Kidney epithelial cell (primary cell): Measurements from ENCODE around the gene PIP4P1. TPM values are rescaled to one million over a fixed set of nuclear protein-coding genes. Genes with fewer than 3 reads are reported as not detected.

Source experiments
- DNase-seq: peaks from one replicate; pipeline ENCODE4 v3.0.0-alpha.2; 2010; ENCODE audit warnings: low read depth
- H3K27me3 ChIP-seq: 2 replicates; pipeline ENCODE4 v1.6.0; 2011; ENCODE audit warnings: low read length; ENCODE audit not compliant: control insufficient read depth, insufficient read depth
- H3K36me3 ChIP-seq: 2 replicates; pipeline ENCODE4 v1.5.1; 2011; ENCODE audit warnings: low read length; ENCODE audit not compliant: control insufficient read depth, insufficient read depth
- H3K4me3 ChIP-seq: 2 replicates; pipeline ENCODE4 v1.5.1; 2011; ENCODE audit warnings: low read depth, mild to moderate bottlenecking, control low read depth, low read length
- CTCF ChIP-seq: IDR thresholded peaks from 2 replicates; pipeline ENCODE4 v1.5.1; 2011; ENCODE audit warnings: mild to moderate bottlenecking, moderate library complexity, low read length, control low read depth, inconsistent platforms; ENCODE audit not compliant: insufficient read depth, poor library complexity, severe bottlenecking
- total RNA-seq: library from RNA; depleted of rRNA; stranded (reverse); fragments of >200 nt; gene quantifications from 2 replicates; pipeline ENCODE4 v1.2.3, GENCODE V29; 2015

PIP4P1 gene
- total RNA-seq, 1 donor from 2014 or later: 25.1 TPM

GRCh38 chr14:20499881-20500280 lies 38.6 kb upstream of the PIP4P1 start:
- DNase-seq: no peak
- Histone ChIP-seq H3K36me3 (no peaks in the 10 kb centered on the region), H3K4me3 (no peak overlapping the region), H3K27me3 (no peaks in the 10 kb centered on the region)
- TF ChIP-seq CTCF: no peak

GRCh38 chr14:20499108-20499507 lies 37.9 kb upstream of the PIP4P1 start:
- H3K4me3 ChIP-seq: no peak overlapping the region
- H3K36me3 ChIP-seq: no peaks in the 10 kb centered on the region
- no peak for DNase-seq
- no peak for TF ChIP-seq CTCF
- H3K27me3 ChIP-seq: no peaks in the 10 kb centered on the region

- H3K27me3 ChIP-seq: no peaks in the 10 kb centered on the region
- no peaks in the 10 kb centered on the region for H3K36me3 ChIP-seq
- H3K4me3 ChIP-seq: no peak overlapping the region
- DNase-seq: no peak
- TF ChIP-seq CTCF: no peak
Measured at GRCh38 chr14:20498622-20499021, 37.4 kb upstream of the PIP4P1 start.

- Histone ChIP-seq H3K36me3 (no peaks in the 10 kb centered on the region), H3K27me3 (no peaks in the 10 kb centered on the region), H3K4me3 (no peak overlapping the region)
- TF ChIP-seq CTCF: no peak
- DNase-seq: no peak
Measured at GRCh38 chr14:20494935-20495766, 33.9 kb upstream of the PIP4P1 start.

GRCh38 chr14:20493634-20494033 lies 32.4 kb upstream of the PIP4P1 start:
- H3K36me3 ChIP-seq: no peaks in the 10 kb centered on the region
- no peak for DNase-seq
- H3K4me3 ChIP-seq: no peak overlapping the region
- TF ChIP-seq CTCF: no peak
- no peaks in the 10 kb centered on the region for H3K27me3 ChIP-seq

GRCh38 chr14:20492486-20492885 lies 31.3 kb upstream of the PIP4P1 start:
- no peak for DNase-seq
- H3K27me3 ChIP-seq: no peaks in the 10 kb centered on the region
- no peak overlapping the region for H3K4me3 ChIP-seq
- no peaks in the 10 kb centered on the region for H3K36me3 ChIP-seq
- TF ChIP-seq CTCF: no peak
